ENCODE data around the gene LRRC7. TPM values are rescaled to one million over a fixed set of nuclear protein-coding genes. Genes with fewer than 3 reads are reported as not detected.

Gene LRRC7
- total RNA-seq, 4 donors from 2014 or later = 0.07 to 1.9 (median 0.62) TPM

DNA sequence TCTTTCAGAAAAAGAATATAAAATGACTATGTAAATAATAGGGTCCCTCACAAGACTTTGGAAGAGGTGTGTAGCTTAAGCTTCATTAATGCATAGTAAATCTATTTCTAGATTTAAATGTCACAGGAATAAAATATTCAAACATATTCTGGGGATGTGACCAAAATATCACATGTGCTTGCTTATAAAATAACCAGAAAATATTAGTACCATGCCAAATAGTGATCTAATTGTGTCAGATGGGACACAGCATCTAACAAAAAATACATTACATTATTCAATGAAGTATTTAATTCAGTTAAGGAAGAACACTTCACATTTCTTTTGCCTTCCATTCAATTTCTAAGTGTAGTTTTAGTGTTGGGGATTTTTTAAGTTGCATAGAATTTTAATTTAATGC lies 458.1 kb downstream of the LRRC7 start:
- H3K27me3 ChIP-seq = no peaks in the 10 kb centered on the region
- H3K4me1 ChIP-seq = no peaks in the 10 kb centered on the region
- no peak overlapping the region for H3K4me3 ChIP-seq
- no peaks in the 10 kb centered on the region for H3K9me3 ChIP-seq
- no peaks in the 10 kb centered on the region for H3K36me3 ChIP-seq
- TF ChIP-seq, protein P1, sequence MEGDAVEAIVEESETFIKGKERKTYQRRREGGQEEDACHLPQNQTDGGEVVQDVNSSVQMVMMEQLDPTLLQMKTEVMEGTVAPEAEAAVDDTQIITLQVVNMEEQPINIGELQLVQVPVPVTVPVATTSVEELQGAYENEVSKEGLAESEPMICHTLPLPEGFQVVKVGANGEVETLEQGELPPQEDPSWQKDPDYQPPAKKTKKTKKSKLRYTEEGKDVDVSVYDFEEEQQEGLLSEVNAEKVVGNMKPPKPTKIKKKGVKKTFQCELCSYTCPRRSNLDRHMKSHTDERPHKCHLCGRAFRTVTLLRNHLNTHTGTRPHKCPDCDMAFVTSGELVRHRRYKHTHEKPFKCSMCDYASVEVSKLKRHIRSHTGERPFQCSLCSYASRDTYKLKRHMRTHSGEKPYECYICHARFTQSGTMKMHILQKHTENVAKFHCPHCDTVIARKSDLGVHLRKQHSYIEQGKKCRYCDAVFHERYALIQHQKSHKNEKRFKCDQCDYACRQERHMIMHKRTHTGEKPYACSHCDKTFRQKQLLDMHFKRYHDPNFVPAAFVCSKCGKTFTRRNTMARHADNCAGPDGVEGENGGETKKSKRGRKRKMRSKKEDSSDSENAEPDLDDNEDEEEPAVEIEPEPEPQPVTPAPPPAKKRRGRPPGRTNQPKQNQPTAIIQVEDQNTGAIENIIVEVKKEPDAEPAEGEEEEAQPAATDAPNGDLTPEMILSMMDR (IDR thresholded peaks at IDR 0.05) = no peak
- TF ChIP-seq EP300 (IDR thresholded peaks at IDR 0.05) = no peak
- no peak for TF ChIP-seq POLR2AphosphoS5 (IDR thresholded peaks at IDR 0.05)
- no peak for TF ChIP-seq POLR2A (IDR thresholded peaks at IDR 0.05)
- H3K27ac ChIP-seq = no peak overlapping the region
- no peak for ATAC-seq

DNA sequence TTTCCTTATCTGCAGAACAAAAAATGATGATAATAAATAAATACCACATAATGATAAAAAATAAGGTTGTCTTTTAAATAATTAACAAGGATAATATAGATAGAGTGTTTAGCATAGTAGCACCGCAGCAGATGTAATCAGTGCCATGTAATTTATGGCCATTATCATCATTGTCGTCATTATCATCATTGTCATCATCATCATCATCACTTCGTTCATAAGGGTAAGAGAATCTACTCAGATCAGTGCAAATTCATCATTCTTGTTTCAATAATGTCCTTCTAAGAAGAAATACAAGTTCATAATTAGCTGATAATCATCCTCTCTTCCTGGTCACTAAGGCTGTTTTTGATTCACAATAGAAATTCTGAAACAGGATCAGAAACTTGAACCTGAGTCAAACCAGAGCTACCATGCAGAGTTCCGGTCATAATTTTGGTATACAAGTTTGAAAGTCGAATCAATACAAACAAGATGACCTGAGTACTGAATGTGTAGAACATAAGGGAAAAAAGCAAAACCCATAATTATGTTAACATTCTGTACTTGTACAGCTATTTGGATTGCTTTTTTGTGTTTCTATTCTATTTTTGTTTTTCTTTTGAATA lies 465.6 kb downstream of the LRRC7 start:
- no peak for ATAC-seq
- H3K27me3 ChIP-seq = no peaks in the 10 kb centered on the region
- no peaks in the 10 kb centered on the region for H3K9me3 ChIP-seq
- H3K27ac ChIP-seq = no peak overlapping the region
- H3K4me1 ChIP-seq = no peaks in the 10 kb centered on the region
- WGBS, 2 donors (ENCODE audit: low coverage in 1 of 2) = 62 to 83% methylated on average over 5 of the region's 5 CpGs
- TF ChIP-seq POLR2A (IDR thresholded peaks at IDR 0.05) = no peak
- no peak for TF ChIP-seq EP300 (IDR thresholded peaks at IDR 0.05)
- TF ChIP-seq, protein P1 (IDR thresholded peaks at IDR 0.05) = no peak
- no peak for TF ChIP-seq POLR2AphosphoS5 (IDR thresholded peaks at IDR 0.05)
- no peak overlapping the region for H3K4me3 ChIP-seq
- no peaks in the 10 kb centered on the region for H3K36me3 ChIP-seq

DNA sequence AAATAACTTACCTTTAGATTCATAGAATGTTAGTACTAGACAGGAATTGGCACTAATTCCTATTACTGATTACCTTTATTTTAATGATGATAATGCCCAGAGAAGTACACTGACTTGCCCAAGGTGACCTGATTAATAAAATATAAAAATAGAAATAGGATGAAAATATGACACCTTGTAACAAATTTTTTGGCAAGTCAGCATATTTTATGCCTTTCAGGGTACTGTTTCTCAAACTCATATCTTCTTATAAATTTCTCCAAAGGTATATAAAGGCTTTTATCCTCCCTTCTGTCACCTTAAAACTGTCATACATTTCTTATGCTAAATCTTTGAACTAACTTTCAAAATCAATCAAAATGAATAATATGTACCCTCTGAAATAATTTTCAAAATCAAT lies 466.2 kb downstream of the LRRC7 start:
- no peak for ATAC-seq
- Histone ChIP-seq H3K27me3 (no peaks in the 10 kb centered on the region), H3K4me1 (no peaks in the 10 kb centered on the region), H3K4me3 (no peak overlapping the region), H3K9me3 (no peaks in the 10 kb centered on the region), H3K27ac (no peak overlapping the region), H3K36me3 (no peaks in the 10 kb centered on the region)
- TF ChIP-seq, protein P1 (IDR thresholded peaks at IDR 0.05) = no peak
- TF ChIP-seq POLR2AphosphoS5 (IDR thresholded peaks at IDR 0.05) (no peak), EP300 (IDR thresholded peaks at IDR 0.05) (no peak), POLR2A (IDR thresholded peaks at IDR 0.05) (no peak)

DNA sequence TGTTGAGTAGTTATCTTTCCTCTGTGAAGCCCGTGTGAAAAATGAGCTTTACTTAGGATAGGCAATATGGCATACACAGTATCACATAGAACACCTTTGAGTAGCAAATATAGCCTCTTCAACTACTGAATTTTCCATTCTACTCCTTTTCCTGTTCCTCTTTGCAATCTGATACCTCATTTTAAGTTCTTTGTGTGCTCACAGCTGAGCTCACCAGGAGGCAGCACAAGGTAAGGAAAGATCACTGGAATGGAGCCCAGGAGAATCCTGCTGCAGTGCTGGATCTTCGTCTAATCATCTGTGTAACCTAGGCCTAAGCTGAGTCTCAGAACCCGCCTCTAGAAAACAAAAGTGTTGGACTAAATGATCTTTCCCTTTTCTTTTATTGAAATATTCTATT lies 466.7 kb downstream of the LRRC7 start:
- Histone ChIP-seq H3K4me3 (no peak overlapping the region), H3K9me3 (no peaks in the 10 kb centered on the region), H3K27ac (no peak overlapping the region), H3K27me3 (no peaks in the 10 kb centered on the region), H3K36me3 (no peaks in the 10 kb centered on the region), H3K4me1 (no peaks in the 10 kb centered on the region)
- TF ChIP-seq, protein P1 (IDR thresholded peaks at IDR 0.05) = peak in 1 of 4 experiments; percentile 21
- TF ChIP-seq POLR2A (IDR thresholded peaks at IDR 0.05) = no peak
- ATAC-seq = no peak
- 47 to 48% methylated on average over 3 of the region's 3 CpGs for whole genome bisulfite sequencing, 2 donors (ENCODE audit: low coverage in 1 of 2)

DNA sequence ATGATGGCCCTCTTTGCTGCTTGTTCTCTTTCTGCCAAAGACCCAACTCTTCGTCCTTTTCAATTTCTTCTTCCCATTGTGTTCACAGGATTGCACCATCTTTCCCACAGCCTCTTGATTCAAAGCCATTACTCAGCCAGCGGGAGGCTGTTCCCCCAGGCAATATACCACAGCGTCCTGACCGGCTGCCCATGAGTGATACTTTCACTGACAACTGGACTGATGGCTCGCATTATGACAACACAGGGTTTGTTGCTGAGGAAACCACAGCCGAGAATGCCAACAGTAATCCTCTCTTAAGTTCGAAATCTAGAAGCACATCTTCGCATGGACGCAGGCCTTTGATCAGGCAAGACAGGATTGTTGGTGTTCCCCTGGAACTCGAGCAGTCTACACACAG lies 470.3 kb downstream of the LRRC7 start:
- ATAC-seq = no peak
- no peaks in the 10 kb centered on the region for H3K9me3 ChIP-seq
- WGBS, 2 donors (ENCODE audit: low coverage in 1 of 2) = 91 to 94% methylated on average over 2 to 7 of the region's 10 CpGs
- H3K27me3 ChIP-seq = no peaks in the 10 kb centered on the region
- H3K27ac ChIP-seq = no peak overlapping the region
- H3K36me3 ChIP-seq = no peaks in the 10 kb centered on the region
- TF ChIP-seq, protein P1 (IDR thresholded peaks at IDR 0.05) = no peak
- TF ChIP-seq EP300 (IDR thresholded peaks at IDR 0.05) (no peak), POLR2A (IDR thresholded peaks at IDR 0.05) (no peak), POLR2AphosphoS5 (IDR thresholded peaks at IDR 0.05) (no peak)
- H3K4me3 ChIP-seq = no peak overlapping the region
- H3K4me1 ChIP-seq = no peaks in the 10 kb centered on the region

Measured in gastroesophageal sphincter (tissue), 4 donors.